ENCODE data around the gene DGCR2.

DNA sequence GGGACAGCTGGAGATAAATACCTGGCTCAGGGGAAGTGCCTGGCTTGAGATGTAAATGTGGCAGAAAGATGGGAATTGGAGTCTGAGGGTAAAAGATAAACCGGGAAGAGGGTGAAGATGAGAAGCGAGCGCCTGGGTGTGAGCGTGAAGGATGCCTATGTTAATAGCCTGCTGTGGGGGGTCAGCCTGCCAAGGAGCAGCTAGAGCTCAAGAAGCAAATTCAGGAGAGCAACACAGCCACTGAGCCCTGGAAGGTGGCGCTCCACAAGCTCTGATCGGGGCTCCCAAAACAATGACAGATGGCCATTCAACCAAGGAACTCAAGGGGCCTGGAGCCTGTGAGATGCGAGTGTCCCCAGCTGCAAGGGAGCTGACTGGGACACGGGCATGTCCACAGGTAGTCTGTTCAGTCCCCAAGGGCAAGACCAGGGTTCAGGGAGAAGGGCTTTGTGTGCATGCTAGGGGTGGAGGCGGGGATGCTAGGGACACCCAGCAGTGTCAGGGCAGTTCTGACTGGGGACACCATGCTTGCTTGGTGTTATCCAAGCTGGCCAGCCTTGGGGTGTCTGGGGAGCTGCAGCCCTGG lies 25.1 kb upstream of the DGCR2 start:
- TF ChIP-seq, protein P1, sequence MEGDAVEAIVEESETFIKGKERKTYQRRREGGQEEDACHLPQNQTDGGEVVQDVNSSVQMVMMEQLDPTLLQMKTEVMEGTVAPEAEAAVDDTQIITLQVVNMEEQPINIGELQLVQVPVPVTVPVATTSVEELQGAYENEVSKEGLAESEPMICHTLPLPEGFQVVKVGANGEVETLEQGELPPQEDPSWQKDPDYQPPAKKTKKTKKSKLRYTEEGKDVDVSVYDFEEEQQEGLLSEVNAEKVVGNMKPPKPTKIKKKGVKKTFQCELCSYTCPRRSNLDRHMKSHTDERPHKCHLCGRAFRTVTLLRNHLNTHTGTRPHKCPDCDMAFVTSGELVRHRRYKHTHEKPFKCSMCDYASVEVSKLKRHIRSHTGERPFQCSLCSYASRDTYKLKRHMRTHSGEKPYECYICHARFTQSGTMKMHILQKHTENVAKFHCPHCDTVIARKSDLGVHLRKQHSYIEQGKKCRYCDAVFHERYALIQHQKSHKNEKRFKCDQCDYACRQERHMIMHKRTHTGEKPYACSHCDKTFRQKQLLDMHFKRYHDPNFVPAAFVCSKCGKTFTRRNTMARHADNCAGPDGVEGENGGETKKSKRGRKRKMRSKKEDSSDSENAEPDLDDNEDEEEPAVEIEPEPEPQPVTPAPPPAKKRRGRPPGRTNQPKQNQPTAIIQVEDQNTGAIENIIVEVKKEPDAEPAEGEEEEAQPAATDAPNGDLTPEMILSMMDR (IDR thresholded peaks at IDR 0.05), result no peak
- TF ChIP-seq POLR2A (IDR thresholded peaks at IDR 0.05), result no peak
